Neutrophil (primary cell): Measurements from ENCODE around the gene PPIL6.

Experiments used
- H3K27ac ChIP-seq: fragments of 200-600 bp; sonication (generic); 2 replicates; pipeline ENCODE4 v1.5.1; 2016; ENCODE audit warnings: mild to moderate bottlenecking, moderate library complexity
- H3K27me3 ChIP-seq: fragments of 200-600 bp; sonication (generic); 2 replicates; pipeline ENCODE4 v1.6.0; 2016; ENCODE audit warnings: mild to moderate bottlenecking
- H3K36me3 ChIP-seq: fragments of 200-600 bp; sonication (generic); 2 replicates; pipeline ENCODE4 v1.5.1; 2017
- H3K4me1 ChIP-seq, 2 experiments: fragments of 200-600 bp in 1 of 2; sonication (generic) in 1 of 2; 1 replicate in 1 of 2; 2 replicates in 1 of 2; pipeline versions ENCODE4 v1.5.1 to v1.6.1; 2013 to 2016; ENCODE audit warnings: low read depth in 1 of 2, low read length in 1 of 2, mild to moderate bottlenecking in 1 of 2, moderate library complexity in 1 of 2; ENCODE audit not compliant: control insufficient read depth in 1 of 2, insufficient read depth in 1 of 2
- H3K4me3 ChIP-seq, 2 experiments: fragments of 200-600 bp in 1 of 2; sonication (generic) in 1 of 2; 1 replicate in 1 of 2; 2 replicates in 1 of 2; pipeline ENCODE4 v1.5.1; 2013 to 2016; ENCODE audit warnings: low read depth in 1 of 2, low read length in 1 of 2, mild to moderate bottlenecking in 1 of 2, moderate library complexity in 1 of 2
- H3K9me3 ChIP-seq: fragments of 200-600 bp; sonication (generic); 2 replicates; pipeline ENCODE4 v1.5.1; 2016
- CTCF ChIP-seq: fragments of 200-600 bp; sonication (generic); IDR thresholded peaks from 2 replicates; pipeline ENCODE4 v1.5.1; 2016; ENCODE audit warnings: antibody characterized with exemption

The PPIL6 gene

GRCh38 chr6:109340811-109341210 lies 99.6 kb downstream of the PPIL6 start:
- Histone ChIP-seq H3K27ac (no peak overlapping the region), H3K4me1 (peaks cover 3 to 8% of the 10 kb centered on the region in 2 experiments), H3K27me3 (no peaks in the 10 kb centered on the region), H3K4me3 (no peak overlapping the region), H3K36me3 (peaks cover 28% of the 10 kb centered on the region), H3K9me3 (no peaks in the 10 kb centered on the region)
- TF ChIP-seq CTCF = no peak
